Endothelial cell of umbilical vein (primary cell): ENCODE data around the gene XYLT1. TPM values are rescaled to one million over a fixed set of nuclear protein-coding genes. Genes with fewer than 3 reads are reported as not detected.

ENCODE experiments used
- BruUV-seq: library from RNA; stranded (reverse); fragments of 400-500 nt; replicated peaks from 2 replicates; lab custom pipeline; 2021; lab: Mats Ljungman, UMichigan
- CTCF ChIA-PET: fragments of 300-600, 350-600 bp; sonication (Branson Sonifier 250); formaldehyde crosslinking; loops from one replicate; lab custom pipeline; 2021; ENCODE audit warnings: antibody characterized with exemption, inconsistent platforms; lab: Charles Lee
- POLR2A ChIA-PET: fragments of 300-600, 350-600 bp; sonication (Branson Sonifier 250); formaldehyde crosslinking; loops from one replicate; lab custom pipeline; 2021; ENCODE audit warnings: antibody characterized with exemption, inconsistent platforms; lab: Charles Lee
- DNase-seq: peaks from one replicate; pipeline ENCODE4 v3.0.0-alpha.2; 2011; ENCODE audit warnings: low read depth, low spot score
- FAIRE-seq: peaks from 2 replicates; lab custom pipeline; 2011; peaks lifted over from hg19 to GRCh38; lab: Jason Lieb, UNC
- H2AFZ ChIP-seq: 2 replicates; pipeline ENCODE4 v1.6.0; 2012; ENCODE audit warnings: low read depth, low read length, control low read depth, inconsistent platforms
- H3K27ac ChIP-seq: 2 replicates; pipeline ENCODE4 v1.5.1; 2011; ENCODE audit warnings: low read depth, mild to moderate bottlenecking, control low read depth, low read length, moderate library complexity; ENCODE audit not compliant: insufficient read depth
- H3K27me3 ChIP-seq, 2 experiments: 2 replicates each; pipeline versions ENCODE4 v1.6.0 to v1.6.1; 2011; ENCODE audit warnings: low read length in 2 of 2, mixed read lengths in 1 of 2; ENCODE audit not compliant: control insufficient read depth in 2 of 2, insufficient read depth in 2 of 2
- H3K36me3 ChIP-seq, 2 experiments: 2 replicates in 1 of 2; 3 replicates in 1 of 2; pipeline ENCODE4 v1.5.1; 2011; ENCODE audit warnings: low read length in 2 of 2, mild to moderate bottlenecking in 1 of 2, moderate library complexity in 1 of 2; ENCODE audit not compliant: control insufficient read depth in 2 of 2, insufficient read depth in 2 of 2; ENCODE audit errors: extremely low read depth in 1 of 2
- H3K4me1 ChIP-seq: 3 replicates; pipeline ENCODE4 v1.5.1; 2011; ENCODE audit warnings: mild to moderate bottlenecking, low read length; ENCODE audit not compliant: control insufficient read depth, insufficient read depth; ENCODE audit errors: extremely low read depth
- H3K4me2 ChIP-seq: 2 replicates; pipeline ENCODE4 v1.6.1; 2011; ENCODE audit warnings: low read length, control low read depth, mixed read lengths; ENCODE audit not compliant: insufficient read depth
- H3K4me3 ChIP-seq, 3 experiments: fragments of 200-600 bp in 1 of 3; sonication (generic), shearing (Covaris generic) in 1 of 3; replicated peaks in 1 of 3; 2 replicates each; pipeline ENCODE4 v1.5.1; 2011 to 2016; ENCODE audit warnings: control low read depth in 3 of 3, low read length in 3 of 3, mild to moderate bottlenecking in 2 of 3, inconsistent platforms in 1 of 3, low read depth in 1 of 3, moderate library complexity in 1 of 3; ENCODE audit not compliant: insufficient read depth in 1 of 3
- H3K79me2 ChIP-seq: 2 replicates; pipeline ENCODE4 v1.6.0; 2012; ENCODE audit warnings: low read length, inconsistent platforms; ENCODE audit not compliant: control insufficient read depth, insufficient read depth
- H3K9ac ChIP-seq: replicated peaks from 2 replicates; pipeline ENCODE3; 2011; ENCODE audit warnings: low read length, control low read depth; ENCODE audit not compliant: insufficient read depth; ENCODE audit errors: extremely low read depth
- H3K9me1 ChIP-seq: replicated peaks from 3 replicates; pipeline ENCODE4 v1.6.0; 2011; ENCODE audit warnings: mild to moderate bottlenecking, low read length; ENCODE audit not compliant: control insufficient read depth, insufficient read depth; ENCODE audit errors: extremely low read depth
- H3K9me3 ChIP-seq: replicated peaks from 2 replicates; pipeline ENCODE4 v1.5.1; 2012; ENCODE audit warnings: low read length, inconsistent platforms; ENCODE audit not compliant: control insufficient read depth, insufficient read depth
- H4K20me1 ChIP-seq: replicated peaks from 2 replicates; pipeline ENCODE3; 2011; ENCODE audit warnings: mild to moderate bottlenecking, low read length; ENCODE audit not compliant: control insufficient read depth, insufficient read depth; ENCODE audit errors: extremely low read depth
- EZH2 ChIP-seq: IDR thresholded peaks from 2 replicates; pipeline ENCODE4 v1.6.1; 2012; ENCODE audit warnings: borderline replicate concordance, low read depth, mild to moderate bottlenecking, moderate library complexity, low read length, inconsistent platforms; ENCODE audit not compliant: severe bottlenecking
- FOS ChIP-seq: IDR thresholded peaks from 2 replicates; pipeline ENCODE4 v1.6.1; 2011; ENCODE audit warnings: mild to moderate bottlenecking, low read length, moderate library complexity, borderline replicate concordance; ENCODE audit not compliant: insufficient read depth
- GATA2 ChIP-seq: IDR thresholded peaks from 2 replicates; pipeline ENCODE4 v1.7.0; 2011; ENCODE audit warnings: low read depth, mild to moderate bottlenecking, moderate library complexity, mixed read lengths, low read length; ENCODE audit not compliant: insufficient read length, insufficient read depth
- JUN ChIP-seq: IDR thresholded peaks from 2 replicates; pipeline ENCODE4 v1.6.1; 2011; ENCODE audit warnings: borderline replicate concordance, low read depth; ENCODE audit not compliant: insufficient read length, insufficient read depth
- MYC ChIP-seq: IDR thresholded peaks from one replicate; pipeline ENCODE4 v1.6.1; 2011; ENCODE audit warnings: mild to moderate bottlenecking, low read depth, low read length
- POLR2A ChIP-seq: IDR thresholded peaks from 2 replicates; pipeline ENCODE4 v1.6.1; 2012; ENCODE audit warnings: low read depth, mild to moderate bottlenecking, control low read depth, low read length
- POLR2AphosphoS5 ChIP-seq: IDR thresholded peaks from 2 replicates; pipeline ENCODE4 v1.6.1; 2012; ENCODE audit warnings: low read depth, mild to moderate bottlenecking, control low read depth, low read length, moderate library complexity; ENCODE audit not compliant: insufficient read depth
- dilution Hi-C: fragments of 300-500 bp; cut with MboI; formaldehyde crosslinking; loops from one replicate; pipeline ENCODE4 v1.15.0; 2019; ENCODE audit warnings: low sequenced_read_pairs; ENCODE audit not compliant: extremely low pct_ligation_motif_present
- intact Hi-C: fragments of 100-400 bp; cut with micrococcal nuclease; formaldehyde crosslinking; loops from one replicate; pipeline ENCODE4 v1.10.0; 2022
- polyA plus RNA-seq, 4 experiments: library from polyadenylated mRNA; depleted of rRNA in 3 of 4; stranded (reverse) in 3 of 4; unstranded in 1 of 4; fragments of >200 nt; gene quantifications; 2 replicates each; pipeline versions ENCODE4 v1.2.1 to v1.2.3, GENCODE V29; 2011 to 2012; ENCODE audit warnings: missing spikeins in 1 of 4
- total RNA-seq: library from RNA; stranded (reverse); gene quantifications from 2 replicates; pipeline ENCODE4 v1.2.3, GENCODE V29; 2021
- TF ChIP-seq, protein P1 (sequence below): IDR thresholded peaks from 2 replicates; pipeline ENCODE4 v1.6.1; 2011; ENCODE audit not compliant: insufficient read depth, insufficient read length
- TF ChIP-seq, protein P2 (sequence below), 2 donors: IDR thresholded peaks; 1 replicate in 1 of 2; 2 replicates in 1 of 2; pipeline ENCODE4 v1.5.1; 2011; ENCODE audit warnings: low read length in 2 of 2, mild to moderate bottlenecking in 2 of 2, moderate library complexity in 2 of 2, control low read depth in 1 of 2, inconsistent platforms in 1 of 2, low read depth in 1 of 2; ENCODE audit not compliant: insufficient read depth in 1 of 2; ENCODE audit errors: extremely low read depth in 1 of 2

XYLT1 gene
- total and polyA plus RNA-seq, 2 donors (not counting 3 experiments of a cell fraction or from before 2014, with no cell fraction given), result 0.63 to 2.9 TPM

DNA sequence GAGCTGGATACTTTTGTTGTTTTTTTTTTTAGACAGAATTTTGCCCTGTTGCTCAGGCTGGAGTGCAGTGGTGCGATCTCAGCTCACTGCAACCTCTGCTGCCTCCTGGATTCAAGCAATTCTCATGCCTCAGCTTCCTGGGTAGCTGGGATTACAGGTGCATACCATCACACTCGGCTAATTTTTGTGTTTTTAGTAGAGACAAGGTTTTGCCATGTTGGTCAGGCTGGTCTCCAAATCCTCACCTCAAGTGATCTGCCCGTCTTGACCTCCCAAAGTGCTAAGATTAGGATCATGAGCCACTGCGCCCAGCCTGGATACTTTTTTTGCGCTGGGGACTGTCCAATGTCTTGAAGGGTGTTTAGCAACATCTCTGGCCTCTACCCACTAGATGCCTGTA is 32.6 kb upstream of the XYLT1 start:
- H2AFZ ChIP-seq, result no peak overlapping the region

DNA sequence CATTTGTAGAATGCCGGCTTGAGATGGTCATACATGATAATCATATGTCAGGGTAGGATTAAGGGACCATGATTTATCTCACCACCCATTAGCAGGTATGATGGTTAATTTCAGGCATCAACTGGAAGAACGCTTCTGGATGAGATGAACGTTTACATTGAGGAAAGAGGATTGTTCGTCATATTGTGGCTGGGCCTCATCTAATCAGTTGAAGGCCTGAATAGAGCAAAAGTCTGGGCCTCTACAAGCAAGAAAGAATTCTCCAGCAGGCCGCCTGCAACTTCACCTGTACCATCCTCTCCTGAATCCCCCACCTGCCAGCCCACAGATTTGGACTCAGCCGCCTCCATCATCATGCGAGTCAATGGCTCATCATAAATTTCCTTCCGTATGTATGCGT is 30.6 kb upstream of the XYLT1 start:
- TF ChIP-seq FOS (no peak), JUN (no peak), EZH2 (no peak), POLR2A (no peak), POLR2AphosphoS5 (no peak), MYC (no peak)
- TF ChIP-seq, protein P1, sequence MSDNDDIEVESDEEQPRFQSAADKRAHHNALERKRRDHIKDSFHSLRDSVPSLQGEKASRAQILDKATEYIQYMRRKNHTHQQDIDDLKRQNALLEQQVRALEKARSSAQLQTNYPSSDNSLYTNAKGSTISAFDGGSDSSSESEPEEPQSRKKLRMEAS, result no peak
- TF ChIP-seq, protein P2, sequence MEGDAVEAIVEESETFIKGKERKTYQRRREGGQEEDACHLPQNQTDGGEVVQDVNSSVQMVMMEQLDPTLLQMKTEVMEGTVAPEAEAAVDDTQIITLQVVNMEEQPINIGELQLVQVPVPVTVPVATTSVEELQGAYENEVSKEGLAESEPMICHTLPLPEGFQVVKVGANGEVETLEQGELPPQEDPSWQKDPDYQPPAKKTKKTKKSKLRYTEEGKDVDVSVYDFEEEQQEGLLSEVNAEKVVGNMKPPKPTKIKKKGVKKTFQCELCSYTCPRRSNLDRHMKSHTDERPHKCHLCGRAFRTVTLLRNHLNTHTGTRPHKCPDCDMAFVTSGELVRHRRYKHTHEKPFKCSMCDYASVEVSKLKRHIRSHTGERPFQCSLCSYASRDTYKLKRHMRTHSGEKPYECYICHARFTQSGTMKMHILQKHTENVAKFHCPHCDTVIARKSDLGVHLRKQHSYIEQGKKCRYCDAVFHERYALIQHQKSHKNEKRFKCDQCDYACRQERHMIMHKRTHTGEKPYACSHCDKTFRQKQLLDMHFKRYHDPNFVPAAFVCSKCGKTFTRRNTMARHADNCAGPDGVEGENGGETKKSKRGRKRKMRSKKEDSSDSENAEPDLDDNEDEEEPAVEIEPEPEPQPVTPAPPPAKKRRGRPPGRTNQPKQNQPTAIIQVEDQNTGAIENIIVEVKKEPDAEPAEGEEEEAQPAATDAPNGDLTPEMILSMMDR (IDR thresholded peaks at IDR 0.05; ENCODE audit: extremely low read depth in 1 of 2, insufficient read depth in 1 of 2, low read depth in 1 of 2, low read length in 2 of 2), result no peak
- Histone ChIP-seq H3K9me3 (no peaks in the 10 kb centered on the region), H3K4me1 (no peaks in the 10 kb centered on the region), H3K4me3 (no peak overlapping the region), H3K4me2 (no peak overlapping the region), H3K27ac (no peak overlapping the region), H3K9ac (no peak overlapping the region), H2AFZ (no peak overlapping the region), H3K9me1 (no peaks in the 10 kb centered on the region), H3K79me2 (no peaks in the 10 kb centered on the region), H3K27me3 (no peaks in the 10 kb centered on the region), H4K20me1 (no peaks in the 10 kb centered on the region), H3K36me3 (no peaks in the 10 kb centered on the region)
- DNase-seq (no peak), FAIRE-seq (no peak)
- BruUV-seq, result no TSS peak
- ChIA-PET POLR2A (no interaction called here), CTCF (no interaction called here)
- dilution Hi-C loops, result no loop called here
- intact Hi-C loops, result no loop called here

More for the DNA sequence above, 32.6 kb upstream of the XYLT1 start:
- Histone ChIP-seq H4K20me1 (no peaks in the 10 kb centered on the region), H3K36me3 (no peaks in the 10 kb centered on the region), H3K27me3 (no peaks in the 10 kb centered on the region), H3K4me3 (no peak overlapping the region), H3K27ac (no peak overlapping the region), H3K9ac (no peak overlapping the region), H3K79me2 (no peaks in the 10 kb centered on the region), H3K9me3 (peaks cover 1% of the 10 kb centered on the region), H3K9me1 (no peaks in the 10 kb centered on the region), H3K4me1 (no peaks in the 10 kb centered on the region), H3K4me2 (no peak overlapping the region)
- TF ChIP-seq GATA2 (no peak), FOS (no peak), EZH2 (no peak), POLR2AphosphoS5 (no peak), JUN (no peak), MYC (no peak), POLR2A (no peak)
- TF ChIP-seq, protein P2 (IDR thresholded peaks at IDR 0.05; ENCODE audit: extremely low read depth in 1 of 2, insufficient read depth in 1 of 2, low read depth in 1 of 2, low read length in 2 of 2), result no peak
- POLR2A ChIA-PET, result no interaction called here
- intact Hi-C loops (no loop called here), dilution Hi-C loops (no loop called here)
- DNase-seq (no peak), FAIRE-seq (no peak)
- BruUV-seq, result no TSS peak
- CTCF ChIA-PET, result no interaction called here
